UCSD-AML1 (cell line): ENCODE data around the gene SGCA.

Source experiments
- DNase-seq: peaks from one replicate; lab custom pipeline; 2025; ENCODE audit not compliant: unreplicated experiment; lab: John Stamatoyannopoulos, UW

SGCA gene

DNA sequence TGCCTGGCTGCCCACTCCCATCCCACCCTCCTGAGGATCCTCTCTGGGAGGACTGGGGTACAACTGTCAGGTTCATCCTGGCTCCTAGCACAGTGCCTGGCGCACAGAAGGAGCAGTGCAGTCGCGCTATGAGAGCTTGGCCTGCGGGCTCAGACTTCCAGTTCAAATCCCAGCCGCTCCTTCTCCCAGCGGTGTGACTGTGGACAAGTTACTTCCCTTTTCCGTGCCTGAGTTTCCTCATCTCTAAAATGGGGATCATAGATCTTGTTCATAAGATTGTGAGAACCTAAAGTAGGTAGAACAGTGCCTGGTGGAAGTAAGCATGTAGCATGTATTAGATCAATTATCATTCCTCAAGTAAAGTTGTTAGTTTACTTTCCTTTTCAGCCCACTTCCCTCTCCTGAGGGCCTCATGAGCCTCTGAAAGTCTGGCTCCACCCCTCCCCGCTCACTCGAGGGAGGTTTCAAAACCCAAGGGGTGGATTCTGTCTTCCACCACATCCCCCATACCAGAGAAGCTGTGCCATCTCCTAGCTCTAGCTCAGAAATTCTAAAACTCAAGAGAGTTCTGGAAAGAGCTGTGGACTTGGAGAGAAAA is 55.6 kb downstream of the SGCA start:
- no peak for DNase-seq

DNA sequence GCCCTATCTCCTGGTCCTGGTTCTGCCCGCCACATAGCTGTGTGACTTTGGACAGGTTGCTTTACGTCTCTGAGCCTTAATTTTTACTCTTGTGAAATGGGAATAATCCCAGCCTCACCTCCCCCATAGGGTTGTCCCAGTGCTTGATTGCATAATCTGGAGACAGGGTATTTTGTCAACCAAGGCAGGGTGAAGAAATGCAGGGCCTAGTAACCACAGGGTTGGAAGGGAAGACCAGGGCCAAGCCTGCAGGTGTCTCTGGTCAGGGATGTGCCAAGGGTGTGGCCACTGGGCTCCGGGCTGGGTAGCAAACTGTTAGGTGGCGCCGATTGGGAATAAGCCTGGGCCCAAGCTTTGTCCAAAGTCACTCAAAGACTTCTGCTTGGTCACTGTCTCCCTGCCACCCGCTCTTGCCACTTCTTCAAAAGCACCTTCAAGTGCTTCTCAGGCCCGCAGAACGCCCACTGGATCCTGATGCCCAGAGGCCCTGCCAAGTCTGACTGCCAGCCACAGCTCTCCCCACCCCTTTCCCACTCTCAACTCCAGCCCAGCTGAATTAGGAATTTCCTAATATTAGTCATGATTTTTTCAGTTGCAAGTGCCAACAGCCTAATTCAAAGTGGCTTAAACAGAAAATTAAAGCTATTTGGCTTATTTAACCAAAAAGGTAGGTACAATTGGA is 56.2 kb downstream of the SGCA start:
- DNase-seq = no peak

DNA sequence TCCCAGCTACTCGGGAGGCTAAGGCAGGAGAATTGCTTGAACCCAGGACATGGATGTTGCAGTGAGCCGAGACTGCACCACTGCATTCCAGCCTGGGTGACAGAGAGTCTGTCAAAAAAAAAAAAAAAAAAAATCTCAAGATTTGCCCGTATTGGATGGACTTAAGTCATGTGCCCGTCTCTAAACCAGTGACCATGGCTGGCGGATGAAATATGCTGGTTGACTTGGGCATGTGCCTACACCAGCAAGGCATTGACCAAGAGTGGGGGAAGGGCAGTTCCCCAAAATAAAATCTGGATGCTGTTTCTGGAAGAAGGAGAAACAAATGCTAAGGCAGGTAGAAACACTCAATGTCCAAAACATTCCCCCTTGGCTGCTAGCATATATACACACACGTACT is 57.1 kb downstream of the SGCA start:
- DNase-seq = no peak
